Measurements from ENCODE around the gene SORCS1.

The SORCS1 gene

GRCh38 chr10:106997721-106998120 is 166.8 kb downstream of the SORCS1 start:
- H3K4me1 ChIP-seq (ENCODE audit: control insufficient read depth, low read length): no peaks in the 10 kb centered on the region
- no peak overlapping the region for H3K27ac ChIP-seq (ENCODE audit: low read depth, low read length)
- TF ChIP-seq CTCF (IDR thresholded peaks at IDR 0.05; ENCODE audit: low read depth, low read length, poor library complexity, severe bottlenecking): no peak
- TF ChIP-seq EZH2phosphoT487 (IDR thresholded peaks at IDR 0.05; ENCODE audit: borderline replicate concordance, low read length): no peak
- no peaks in the 10 kb centered on the region for H3F3A ChIP-seq (ENCODE audit: control insufficient read depth, insufficient read depth)
- no peaks in the 10 kb centered on the region for H3K79me2 ChIP-seq (ENCODE audit: control insufficient read depth, low read length)
- H3K4me2 ChIP-seq (ENCODE audit: low read length): no peak overlapping the region
- H3K4me3 ChIP-seq (ENCODE audit: low read length): no peak overlapping the region
- no peaks in the 10 kb centered on the region for H4K20me1 ChIP-seq (ENCODE audit: control insufficient read depth, insufficient read depth, low read depth, low read length)
- H3K9me3 ChIP-seq (ENCODE audit: control insufficient read depth, insufficient read depth, low read length): no peaks in the 10 kb centered on the region
- no peaks in the 10 kb centered on the region for H3K27me3 ChIP-seq (ENCODE audit: control insufficient read depth, low read length)
- H3K36me3 ChIP-seq (ENCODE audit: control insufficient read depth, low read length): no peaks in the 10 kb centered on the region
- no peaks in the 10 kb centered on the region for H3K9me2 ChIP-seq (replicated peaks; ENCODE audit: control insufficient read depth, low read length)

GRCh38 chr10:106996510-106996909 is 168.0 kb downstream of the SORCS1 start:
- Histone ChIP-seq H3K9me2 (replicated peaks; ENCODE audit: control insufficient read depth, low read length) (no peaks in the 10 kb centered on the region), H4K20me1 (ENCODE audit: control insufficient read depth, insufficient read depth, low read depth, low read length) (no peaks in the 10 kb centered on the region), H3K36me3 (ENCODE audit: control insufficient read depth, low read length) (no peaks in the 10 kb centered on the region), H3K27ac (ENCODE audit: low read depth, low read length) (no peak overlapping the region), H3K4me1 (ENCODE audit: control insufficient read depth, low read length) (no peaks in the 10 kb centered on the region), H3K9me3 (ENCODE audit: control insufficient read depth, insufficient read depth, low read length) (no peaks in the 10 kb centered on the region), H3F3A (ENCODE audit: control insufficient read depth, insufficient read depth) (no peaks in the 10 kb centered on the region), H3K4me3 (ENCODE audit: low read length) (no peak overlapping the region), H3K79me2 (ENCODE audit: control insufficient read depth, low read length) (no peaks in the 10 kb centered on the region), H3K27me3 (ENCODE audit: control insufficient read depth, low read length) (no peaks in the 10 kb centered on the region), H3K4me2 (ENCODE audit: low read length) (no peak overlapping the region)
- TF ChIP-seq EZH2phosphoT487 (IDR thresholded peaks at IDR 0.05; ENCODE audit: borderline replicate concordance, low read length) (no peak), CTCF (IDR thresholded peaks at IDR 0.05; ENCODE audit: low read depth, low read length, poor library complexity, severe bottlenecking) (no peak)

- TF ChIP-seq CTCF (IDR thresholded peaks at IDR 0.05; ENCODE audit: low read depth, low read length, poor library complexity, severe bottlenecking) (no peak), EZH2phosphoT487 (IDR thresholded peaks at IDR 0.05; ENCODE audit: borderline replicate concordance, low read length) (no peak)
These were observed 172.5 kb downstream of the SORCS1 start for GRCh38 chr10:106992055-106992454.

GRCh38 chr10:106991091-106991490 is 173.4 kb downstream of the SORCS1 start:
- H3K79me2 ChIP-seq (ENCODE audit: control insufficient read depth, low read length): no peaks in the 10 kb centered on the region
- no peaks in the 10 kb centered on the region for H3K4me1 ChIP-seq (ENCODE audit: control insufficient read depth, low read length)
- H3K9me2 ChIP-seq (replicated peaks; ENCODE audit: control insufficient read depth, low read length): no peaks in the 10 kb centered on the region
- no peak for TF ChIP-seq CTCF (IDR thresholded peaks at IDR 0.05; ENCODE audit: low read depth, low read length, poor library complexity, severe bottlenecking)
- no peak for TF ChIP-seq EZH2phosphoT487 (IDR thresholded peaks at IDR 0.05; ENCODE audit: borderline replicate concordance, low read length)
- no peaks in the 10 kb centered on the region for H3F3A ChIP-seq (ENCODE audit: control insufficient read depth, insufficient read depth)
- H3K36me3 ChIP-seq (ENCODE audit: control insufficient read depth, low read length): no peaks in the 10 kb centered on the region
- H4K20me1 ChIP-seq (ENCODE audit: control insufficient read depth, insufficient read depth, low read depth, low read length): no peaks in the 10 kb centered on the region
- no peaks in the 10 kb centered on the region for H3K9me3 ChIP-seq (ENCODE audit: control insufficient read depth, insufficient read depth, low read length)
- no peak overlapping the region for H3K27ac ChIP-seq (ENCODE audit: low read depth, low read length)
- H3K4me3 ChIP-seq (ENCODE audit: low read length): no peak overlapping the region
- no peaks in the 10 kb centered on the region for H3K27me3 ChIP-seq (ENCODE audit: control insufficient read depth, low read length)
- no peak overlapping the region for H3K4me2 ChIP-seq (ENCODE audit: low read length)

More at GRCh38 chr10:106992055-106992454, 172.5 kb downstream of the SORCS1 start:
- H3K27me3 ChIP-seq (ENCODE audit: control insufficient read depth, low read length): no peaks in the 10 kb centered on the region
- H3K9me2 ChIP-seq (replicated peaks; ENCODE audit: control insufficient read depth, low read length): no peaks in the 10 kb centered on the region
- no peak overlapping the region for H3K4me2 ChIP-seq (ENCODE audit: low read length)
- no peak overlapping the region for H3K4me3 ChIP-seq (ENCODE audit: low read length)
- H3K27ac ChIP-seq (ENCODE audit: low read depth, low read length): no peak overlapping the region
- H3F3A ChIP-seq (ENCODE audit: control insufficient read depth, insufficient read depth): no peaks in the 10 kb centered on the region
- no peaks in the 10 kb centered on the region for H4K20me1 ChIP-seq (ENCODE audit: control insufficient read depth, insufficient read depth, low read depth, low read length)
- H3K79me2 ChIP-seq (ENCODE audit: control insufficient read depth, low read length): no peaks in the 10 kb centered on the region
- H3K36me3 ChIP-seq (ENCODE audit: control insufficient read depth, low read length): no peaks in the 10 kb centered on the region
- no peaks in the 10 kb centered on the region for H3K9me3 ChIP-seq (ENCODE audit: control insufficient read depth, insufficient read depth, low read length)
- no peaks in the 10 kb centered on the region for H3K4me1 ChIP-seq (ENCODE audit: control insufficient read depth, low read length)
